Neural progenitor cell (in vitro differentiated cells): ENCODE results near the gene LRRC27. TPM values are rescaled to one million over a fixed set of nuclear protein-coding genes. Genes with fewer than 3 reads are reported as not detected.

ENCODE experiments used
- DNase-seq: peaks from one replicate; pipeline ENCODE4 v3.0.0-alpha.2; 2016; ENCODE audit warnings: low spot score
- H2AFZ ChIP-seq: fragments of 200-600 bp; sonication (generic); replicated peaks from 2 replicates; pipeline ENCODE4 v1.6.1; 2016; ENCODE audit warnings: antibody characterized with exemption
- H3F3A ChIP-seq: fragments of 200-600 bp; sonication (generic); 2 replicates; pipeline ENCODE4 v1.6.1; 2016; ENCODE audit warnings: antibody characterized with exemption, low read depth
- H3K27ac ChIP-seq: fragments of 200-600 bp; sonication (generic); 2 replicates; pipeline ENCODE4 v1.5.1; 2016; ENCODE audit warnings: mild to moderate bottlenecking
- H3K27me3 ChIP-seq: fragments of 200-600 bp; sonication (generic); 2 replicates; pipeline ENCODE4 v1.6.1; 2016; ENCODE audit warnings: mild to moderate bottlenecking, moderate library complexity
- H3K36me3 ChIP-seq: fragments of 200-600 bp; sonication (generic); 2 replicates; pipeline ENCODE4 v1.5.1; 2016
- H3K4me1 ChIP-seq: fragments of 200-600 bp; sonication (generic); 2 replicates; pipeline ENCODE4 v1.6.1; 2016; ENCODE audit warnings: mixed run types
- H3K4me2 ChIP-seq: fragments of 200-600 bp; sonication (generic); 2 replicates; pipeline ENCODE4 v1.6.1; 2016
- H3K4me3 ChIP-seq: fragments of 200-600 bp; sonication (generic); 2 replicates; pipeline ENCODE4 v1.5.1; 2016
- H3K79me2 ChIP-seq: fragments of 200-600 bp; sonication (generic); 2 replicates; pipeline ENCODE4 v1.6.1; 2016; ENCODE audit warnings: low read depth
- H3K9ac ChIP-seq: fragments of 200-600 bp; sonication (generic); 2 replicates; pipeline ENCODE4 v1.6.1; 2016
- H3K9me3 ChIP-seq: fragments of 200-600 bp; sonication (generic); 2 replicates; pipeline ENCODE4 v1.5.1; 2016; ENCODE audit warnings: low read depth
- H4K20me1 ChIP-seq: fragments of 200-600 bp; sonication (generic); 2 replicates; pipeline ENCODE4 v1.6.1; 2016; ENCODE audit warnings: low read depth
- H3K27ac Mint-ChIP-seq: 3 replicates; pipeline ENCODE4 v1.8.0; 2021; ENCODE audit warnings: mixed read lengths
- H3K27me3 Mint-ChIP-seq: 2 replicates; pipeline ENCODE4 v1.8.0; 2022; ENCODE audit warnings: low read depth, mild to moderate bottlenecking, inconsistent platforms, moderate library complexity, mixed read lengths; ENCODE audit not compliant: insufficient read depth
- H3K36me3 Mint-ChIP-seq: 3 replicates; pipeline ENCODE4 v1.8.0; 2021; ENCODE audit warnings: mixed read lengths
- H3K4me1 Mint-ChIP-seq: 3 replicates; pipeline ENCODE4 v1.8.0; 2021; ENCODE audit warnings: mixed read lengths
- H3K4me3 Mint-ChIP-seq: 3 replicates; pipeline ENCODE4 v1.8.0; 2021; ENCODE audit warnings: mild to moderate bottlenecking, moderate library complexity, mixed read lengths
- H3K9me3 Mint-ChIP-seq: 3 replicates; pipeline ENCODE4 v1.8.0; 2020; ENCODE audit warnings: mixed read lengths
- EZH2 ChIP-seq: fragments of 200-600 bp; sonication (generic); IDR thresholded peaks from 2 replicates; pipeline ENCODE4 v1.6.1; 2017; ENCODE audit warnings: antibody characterized with exemption, mild to moderate bottlenecking, moderate library complexity
- EZH2phosphoT487 ChIP-seq: fragments of 200-600 bp; sonication (generic); IDR thresholded peaks from 2 replicates; pipeline ENCODE4 v1.6.1; 2017; ENCODE audit warnings: antibody characterized with exemption
- total RNA-seq: library from RNA; depleted of rRNA; stranded (reverse); fragments of >200 nt; gene quantifications from 2 replicates; pipeline ENCODE4 v1.2.3, GENCODE V29; 2015; ENCODE audit warnings: low replicate concordance
- TF ChIP-seq, protein P1 (sequence below): fragments of 200-600 bp; sonication (generic); IDR thresholded peaks from 2 replicates; pipeline ENCODE4 v1.5.1; 2017; ENCODE audit warnings: antibody characterized with exemption, mild to moderate bottlenecking

Gene LRRC27
- total RNA-seq, 1 donor from 2014 or later = 16.9 TPM

DNA sequence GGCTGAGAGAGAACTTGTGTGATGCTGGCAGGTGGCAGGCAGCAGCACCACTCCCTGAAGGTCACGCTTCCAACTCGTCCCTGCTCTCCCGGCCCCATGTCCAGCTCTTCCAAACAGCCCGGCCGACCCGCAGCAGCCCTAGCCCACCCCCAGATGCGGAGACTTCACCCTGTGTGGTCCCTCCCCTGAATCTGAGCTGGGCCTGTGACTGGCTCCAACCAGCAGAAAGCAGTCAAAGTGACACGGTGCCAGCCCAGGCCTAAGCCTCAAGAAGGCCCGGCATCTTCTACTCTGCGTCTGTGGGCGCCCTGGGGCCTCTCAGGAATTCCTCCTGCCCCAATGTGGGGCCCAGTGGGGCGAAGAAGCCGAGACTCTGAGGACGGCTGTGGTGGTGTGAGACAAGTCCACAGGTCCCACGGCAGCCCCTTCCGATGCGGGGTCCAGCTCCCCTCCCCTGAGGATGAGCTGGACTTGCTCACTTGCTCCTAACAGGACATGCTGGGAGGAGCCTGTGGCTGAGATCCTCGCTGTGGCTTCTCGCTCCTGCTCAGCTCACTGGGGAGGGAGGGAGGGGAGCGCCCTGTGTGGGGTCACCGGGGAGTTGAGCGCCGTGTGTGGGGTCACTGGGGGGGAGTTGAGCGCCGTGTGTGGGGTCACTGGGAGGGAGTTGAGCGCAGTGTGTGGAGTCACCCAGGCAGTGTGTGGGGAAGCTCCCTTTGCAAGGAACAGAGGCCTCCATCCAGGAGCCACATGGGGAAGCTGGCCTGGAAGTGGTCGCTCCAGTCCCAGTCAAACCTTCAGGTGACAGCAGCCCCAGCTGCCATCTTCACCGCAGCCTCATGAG lies 33.7 kb upstream of the LRRC27 start:
- peaks cover 39% of the 10 kb centered on the region for H3K4me1 Mint-ChIP-seq
- peaks cover 2% of the 10 kb centered on the region for H3K9me3 Mint-ChIP-seq
- Histone ChIP-seq H3K27me3 (peaks cover under 1% of the 10 kb centered on the region), H3K27ac (no peak overlapping the region), H3K4me1 (peaks cover 13% of the 10 kb centered on the region), H2AFZ (no peak overlapping the region), H3K36me3 (no peaks in the 10 kb centered on the region), H3K79me2 (no peaks in the 10 kb centered on the region), H3K9ac (no peak overlapping the region), H3F3A (no peaks in the 10 kb centered on the region), H3K4me2 (no peak overlapping the region), H3K4me3 (no peak overlapping the region), H3K9me3 (no peaks in the 10 kb centered on the region), H4K20me1 (peaks cover 47% of the 10 kb centered on the region)
- peak; percentile 57 for DNase-seq
- no peaks in the 10 kb centered on the region for H3K36me3 Mint-ChIP-seq
- H3K4me3 Mint-ChIP-seq = no peak overlapping the region
- no peak overlapping the region for H3K27ac Mint-ChIP-seq
- TF ChIP-seq, protein P1, sequence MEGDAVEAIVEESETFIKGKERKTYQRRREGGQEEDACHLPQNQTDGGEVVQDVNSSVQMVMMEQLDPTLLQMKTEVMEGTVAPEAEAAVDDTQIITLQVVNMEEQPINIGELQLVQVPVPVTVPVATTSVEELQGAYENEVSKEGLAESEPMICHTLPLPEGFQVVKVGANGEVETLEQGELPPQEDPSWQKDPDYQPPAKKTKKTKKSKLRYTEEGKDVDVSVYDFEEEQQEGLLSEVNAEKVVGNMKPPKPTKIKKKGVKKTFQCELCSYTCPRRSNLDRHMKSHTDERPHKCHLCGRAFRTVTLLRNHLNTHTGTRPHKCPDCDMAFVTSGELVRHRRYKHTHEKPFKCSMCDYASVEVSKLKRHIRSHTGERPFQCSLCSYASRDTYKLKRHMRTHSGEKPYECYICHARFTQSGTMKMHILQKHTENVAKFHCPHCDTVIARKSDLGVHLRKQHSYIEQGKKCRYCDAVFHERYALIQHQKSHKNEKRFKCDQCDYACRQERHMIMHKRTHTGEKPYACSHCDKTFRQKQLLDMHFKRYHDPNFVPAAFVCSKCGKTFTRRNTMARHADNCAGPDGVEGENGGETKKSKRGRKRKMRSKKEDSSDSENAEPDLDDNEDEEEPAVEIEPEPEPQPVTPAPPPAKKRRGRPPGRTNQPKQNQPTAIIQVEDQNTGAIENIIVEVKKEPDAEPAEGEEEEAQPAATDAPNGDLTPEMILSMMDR = no peak
- no peak for TF ChIP-seq EZH2phosphoT487
- TF ChIP-seq EZH2 = no peak
- no peaks in the 10 kb centered on the region for H3K27me3 Mint-ChIP-seq

DNA sequence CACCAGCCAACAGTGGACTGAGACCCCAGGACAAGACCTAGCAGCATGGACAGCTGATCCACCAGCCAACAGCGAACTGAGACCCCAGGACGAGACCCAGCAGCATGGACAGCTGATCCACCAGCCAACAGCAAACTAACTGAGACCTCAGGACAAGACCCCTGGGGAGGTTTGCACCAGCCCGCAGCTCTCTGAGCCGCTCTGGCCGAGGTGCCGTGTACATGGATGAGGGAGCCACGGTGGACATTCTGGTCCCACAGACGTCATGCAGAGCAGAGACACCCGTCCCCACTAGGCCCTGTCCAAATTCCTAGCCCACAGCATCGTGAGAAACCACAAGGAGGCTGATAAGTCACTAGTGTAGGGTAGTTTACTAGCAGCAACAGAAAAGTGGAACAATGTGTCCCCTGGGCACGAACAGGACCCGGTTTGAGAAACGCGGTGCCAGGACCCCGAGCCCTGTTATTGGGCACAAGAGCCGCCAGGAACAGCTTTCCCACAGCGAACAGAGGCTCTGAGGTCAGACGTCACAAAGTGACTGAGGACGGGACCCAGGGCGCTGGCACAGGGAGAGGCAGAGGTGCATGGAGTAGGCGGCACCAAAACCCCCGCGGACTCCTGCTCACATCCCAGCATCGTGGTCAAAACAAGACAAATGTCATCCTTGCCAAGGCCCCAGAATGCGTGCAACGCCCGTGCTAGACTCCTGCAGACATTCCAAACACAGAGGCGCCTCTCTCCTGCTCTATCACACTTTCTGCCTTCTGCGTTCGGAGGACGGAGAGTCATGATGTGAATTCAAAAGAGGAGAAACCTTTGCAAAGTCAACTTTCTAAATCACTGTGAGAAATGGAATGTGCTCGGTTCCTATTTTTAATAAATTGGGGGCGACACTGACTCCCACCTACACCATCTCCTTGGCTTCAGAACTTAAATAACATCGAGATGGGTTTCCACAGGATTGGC lies 32.3 kb upstream of the LRRC27 start:
- H3K36me3 Mint-ChIP-seq = no peaks in the 10 kb centered on the region
- H3K4me3 Mint-ChIP-seq = no peak overlapping the region
- H3K4me2 ChIP-seq = no peak overlapping the region
- no peak overlapping the region for H2AFZ ChIP-seq
- no peak overlapping the region for H3K27ac Mint-ChIP-seq
- H3K9ac ChIP-seq = no peak overlapping the region
- H3K9me3 ChIP-seq = no peaks in the 10 kb centered on the region
- peaks cover 2% of the 10 kb centered on the region for H3K27me3 Mint-ChIP-seq
- peaks cover 5% of the 10 kb centered on the region for H3K9me3 Mint-ChIP-seq
- no peak overlapping the region for H3K27ac ChIP-seq
- peaks cover 4% of the 10 kb centered on the region for H3K4me1 ChIP-seq
- no peak overlapping the region for H3K4me3 ChIP-seq
- no peaks in the 10 kb centered on the region for H3K36me3 ChIP-seq
- no peak for TF ChIP-seq EZH2
- no peak for TF ChIP-seq EZH2phosphoT487
- TF ChIP-seq, protein P1 = no peak
- H3K27me3 ChIP-seq = peaks cover 13% of the 10 kb centered on the region
- peaks cover 33% of the 10 kb centered on the region for H4K20me1 ChIP-seq
- no peaks in the 10 kb centered on the region for H3K79me2 ChIP-seq
- DNase-seq = no peak
- peaks cover 28% of the 10 kb centered on the region for H3K4me1 Mint-ChIP-seq
- H3F3A ChIP-seq = no peaks in the 10 kb centered on the region

DNA sequence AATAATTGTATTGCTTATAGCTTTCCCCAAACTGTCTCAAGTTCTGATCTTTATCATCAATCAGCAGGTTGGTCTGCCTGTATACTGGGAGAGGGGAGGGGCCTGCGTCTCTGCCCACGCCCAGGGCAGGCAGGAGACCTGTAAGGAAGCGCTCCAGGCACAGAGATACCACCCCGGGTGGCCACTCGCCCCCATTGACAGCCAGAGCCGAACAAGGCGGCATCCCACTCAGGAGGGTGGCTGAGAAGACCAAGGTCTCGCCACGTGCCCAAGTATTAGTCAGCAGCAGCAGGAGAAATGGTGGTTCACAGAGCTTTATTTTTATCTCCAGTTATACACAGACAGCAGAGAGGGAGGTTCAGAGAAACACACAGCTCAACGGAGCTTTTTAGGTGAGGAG lies 31.4 kb upstream of the LRRC27 start:
- no peak overlapping the region for H3K9ac ChIP-seq
- no peak overlapping the region for H3K27ac ChIP-seq
- no peak overlapping the region for H2AFZ ChIP-seq
- TF ChIP-seq EZH2phosphoT487 = no peak
- TF ChIP-seq, protein P1 = no peak
- H3K27me3 ChIP-seq = peaks cover 23% of the 10 kb centered on the region
- H3K36me3 ChIP-seq = no peaks in the 10 kb centered on the region
- no peak overlapping the region for H3K27ac Mint-ChIP-seq
- H3F3A ChIP-seq = no peaks in the 10 kb centered on the region
- H3K9me3 Mint-ChIP-seq = peaks cover 7% of the 10 kb centered on the region
- H3K4me3 ChIP-seq = no peak overlapping the region
- H3K4me3 Mint-ChIP-seq = no peak overlapping the region
- H3K36me3 Mint-ChIP-seq = no peaks in the 10 kb centered on the region
- DNase-seq = no peak
- peaks cover 7% of the 10 kb centered on the region for H3K27me3 Mint-ChIP-seq
- peaks cover 4% of the 10 kb centered on the region for H3K4me1 ChIP-seq
- H3K4me2 ChIP-seq = no peak overlapping the region
- peaks cover 21% of the 10 kb centered on the region for H3K4me1 Mint-ChIP-seq
- H3K9me3 ChIP-seq = no peaks in the 10 kb centered on the region
- no peaks in the 10 kb centered on the region for H3K79me2 ChIP-seq
- peaks cover 24% of the 10 kb centered on the region for H4K20me1 ChIP-seq
